Sciatic nerve (tissue), 2 donors: Measurements from ENCODE around the gene SLC16A7. TPM values are rescaled to one million over a fixed set of nuclear protein-coding genes. Genes with fewer than 3 reads are reported as not detected.
A peak's percentile ranks its signal among the peaks of the same experiment; 100 is the strongest.

Source experiments
- ATAC-seq: fragments of 200-7000 bp; cut with Tn5 transposase; one replicate; pipeline ENCODE4 v1.9.1; 2020; ENCODE audit warnings: mild to moderate bottlenecking, moderate library complexity
- DNase-seq: peaks from one replicate; pipeline ENCODE4 v3.0.0-alpha.2; 2020; ENCODE audit warnings: low spot score
- intact Hi-C: fragments of 100-400 bp; cut with DNase I; formaldehyde crosslinking; loops from one replicate; pipeline ENCODE4 v1.14.2; 2022
- total RNA-seq: library from RNA; stranded (reverse); fragmentation: NEBNext Ultra II Directional; extraction: Animal tissue kit (Norgen Biotek cat#: 25700); gene quantifications from one replicate; pipeline ENCODE4 v1.2.1, GENCODE V29; 2021
- donor health status: DM: no; HTN: no; CAD: no.
- donor health status: DM: no; HTN: no; CAD: no.

The SLC16A7 gene
- total RNA-seq, 1 donor from 2014 or later = 23.2 TPM

- ATAC-seq (no peak), DNase-seq (no peak)
- intact Hi-C loops = no loop called here
Observed at GRCh38 chr12:59803735-59804134, 207.9 kb downstream of the SLC16A7 start.

- intact Hi-C loops = no loop called here
- DNase-seq (no peak), ATAC-seq (peak; percentile 76)
Observed at GRCh38 chr12:59808317-59808910, 212.6 kb downstream of the SLC16A7 start.

DNA sequence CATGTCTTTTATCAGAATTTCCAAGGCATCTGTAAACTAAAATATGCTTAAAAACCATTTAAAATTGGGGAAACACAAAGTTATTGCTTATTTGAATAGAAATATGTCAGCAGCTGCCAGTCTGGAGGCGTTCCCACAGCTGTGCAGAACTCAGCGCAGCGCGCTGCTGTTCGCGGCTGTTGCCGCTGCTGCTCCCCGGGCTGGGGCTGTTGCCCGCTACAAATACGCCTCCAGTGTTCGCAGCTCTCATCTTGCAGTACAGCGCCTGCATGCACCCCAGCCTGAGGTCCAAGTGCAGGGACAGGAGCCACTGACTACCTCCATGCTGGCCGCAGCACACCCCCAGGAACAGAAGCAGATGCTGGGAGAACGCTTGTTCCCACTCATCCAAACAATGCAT lies 216.2 kb downstream of the SLC16A7 start:
- ATAC-seq (no peak), DNase-seq (no peak)
- intact Hi-C loops = no loop called here

DNA sequence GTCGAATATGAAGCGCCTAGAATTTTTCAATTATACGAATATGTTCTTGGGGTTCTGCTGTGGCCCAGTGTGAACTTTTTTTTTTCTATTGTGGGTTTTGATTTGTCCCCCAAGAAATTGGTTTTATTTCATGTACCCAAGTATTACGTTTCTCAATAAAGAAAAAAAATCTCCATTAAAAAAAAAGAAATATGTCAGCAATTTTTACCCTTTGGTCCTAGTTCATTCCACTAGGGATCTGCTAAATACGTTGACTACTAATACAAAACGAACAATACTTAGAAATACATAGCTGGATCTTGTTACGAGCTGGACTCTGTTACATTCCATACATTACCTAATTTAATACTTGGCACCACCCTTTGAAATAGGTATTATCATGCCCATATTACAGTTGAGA lies 216.9 kb downstream of the SLC16A7 start:
- ATAC-seq (no peak), DNase-seq (no peak)
- intact Hi-C loops = no loop called here

DNA sequence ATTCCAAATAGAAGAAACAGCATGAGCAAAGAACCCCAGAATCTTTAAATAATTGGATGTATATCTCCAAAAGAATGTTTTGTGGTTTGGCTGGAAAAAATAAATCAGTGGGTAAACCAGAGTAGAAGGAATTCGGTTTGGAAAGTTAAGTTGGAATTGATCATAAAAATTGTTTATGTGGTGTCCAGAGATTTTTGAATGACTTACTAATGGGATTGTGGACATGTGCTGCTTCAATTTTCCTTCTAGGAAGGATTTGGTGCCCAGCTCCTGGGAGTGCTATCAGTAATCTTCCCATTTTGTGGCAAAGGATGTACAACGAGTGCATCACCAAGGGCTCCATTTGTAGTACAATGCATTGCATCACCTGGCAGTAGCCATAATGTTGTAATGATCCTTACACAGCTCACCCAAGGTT lies 224.8 kb downstream of the SLC16A7 start:
- no peak for DNase-seq
- intact Hi-C loops = no loop called here
- ATAC-seq = no peak

DNA sequence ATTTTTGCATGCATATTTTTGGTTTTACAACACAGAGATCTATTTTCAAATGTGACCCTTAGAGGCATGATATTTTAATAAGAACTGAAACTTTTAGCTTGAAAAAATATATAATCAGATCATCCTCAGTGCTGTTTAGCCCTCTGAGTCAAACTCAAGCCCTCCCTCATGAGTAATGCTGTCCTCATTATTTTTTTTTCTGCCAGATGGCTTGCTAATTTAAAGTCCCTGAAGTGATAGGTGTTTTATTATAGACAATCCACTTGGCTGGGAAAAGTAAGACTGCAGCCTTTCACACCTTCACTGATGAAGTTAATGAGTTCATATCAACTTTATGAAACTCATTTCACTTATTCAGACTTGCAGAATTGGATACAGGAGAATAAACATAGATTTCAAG lies 227.7 kb downstream of the SLC16A7 start:
- DNase-seq = no peak
- intact Hi-C loops = no loop called here
- no peak for ATAC-seq

GRCh38 chr12:59827767-59828166 lies 231.9 kb downstream of the SLC16A7 start:
- no peak for DNase-seq
- intact Hi-C loops = no loop called here
- no peak for ATAC-seq

GRCh38 chr12:59828521-59828920 lies 232.7 kb downstream of the SLC16A7 start:
- ATAC-seq = no peak
- intact Hi-C loops = no loop called here
- no peak for DNase-seq

DNA sequence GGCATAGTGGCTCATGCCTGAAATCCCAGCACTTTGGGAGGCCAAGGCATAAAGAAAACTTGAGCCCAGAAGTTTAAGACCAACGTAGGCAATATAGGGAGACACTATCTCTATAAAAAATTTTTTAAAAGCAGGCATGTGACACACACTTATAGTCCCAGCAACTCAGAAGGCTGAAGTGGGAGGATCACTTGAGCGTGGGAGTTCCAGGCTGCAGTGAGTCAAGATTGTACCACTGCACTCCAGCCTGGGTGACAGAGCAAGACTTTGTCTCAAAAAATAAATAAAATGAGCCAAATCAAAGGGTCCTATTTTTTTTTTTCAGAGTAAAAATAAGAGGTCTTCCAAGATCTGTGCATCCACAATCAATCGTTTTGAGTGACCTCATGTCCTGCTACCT lies 237.6 kb downstream of the SLC16A7 start:
- ATAC-seq (no peak), DNase-seq (no peak)
- intact Hi-C loops = no loop called here

- no peak for ATAC-seq
- no peak for DNase-seq
- intact Hi-C loops = no loop called here
Observed at GRCh38 chr12:59834659-59835474, 239.0 kb downstream of the SLC16A7 start.
